ENCODE results near the gene OR4K5.

- TF ChIP-seq CTBP1 (IDR thresholded peaks at IDR 0.05; ENCODE audit: borderline replicate concordance) = no peak
- no peak for TF ChIP-seq PKNOX1 (IDR thresholded peaks at IDR 0.05)
- TF ChIP-seq LEF1 (IDR thresholded peaks at IDR 0.05; ENCODE audit: borderline replicate concordance) = no peak
- TF ChIP-seq FOXK2 (IDR thresholded peaks at IDR 0.05) = no peak
- TF ChIP-seq TARDBP (IDR thresholded peaks at IDR 0.05) = no peak
- no peak for TF ChIP-seq FOXA1 (IDR thresholded peaks at IDR 0.05)
- no peak for TF ChIP-seq ZNF384 (IDR thresholded peaks at IDR 0.05)
- TF ChIP-seq FOXM1 (IDR thresholded peaks at IDR 0.05; ENCODE audit: borderline replicate concordance) = no peak
- TF ChIP-seq ARNT (IDR thresholded peaks at IDR 0.05) = no peak
- no peak for TF ChIP-seq BHLHE40 (IDR thresholded peaks at IDR 0.05; ENCODE audit: borderline replicate concordance)
- TF ChIP-seq SP1 (IDR thresholded peaks at IDR 0.05) = no peak
- TF ChIP-seq NFRKB (IDR thresholded peaks at IDR 0.05) = no peak
These were observed 10.2 kb downstream of the OR4K5 start, which contains the start of gene OR4K1 for GRCh38 chr14:19930617-19931016.
